HL-60 (cell line): ENCODE data around the gene TSHZ2.

Source experiments
- DNase-seq, 2 experiments: peaks; one replicate each; pipeline ENCODE4 v3.0.0-alpha.2; 2010 to 2020; ENCODE audit warnings: low read depth in 1 of 2, low spot score in 1 of 2
- H3K27ac ChIP-seq: fragments of 250-450 bp; sonication (Bioruptor Pico); replicated peaks from 2 replicates; pipeline ENCODE4 v1.5.1; 2020; ENCODE audit warnings: mild to moderate bottlenecking, moderate library complexity
- H3K27me3 ChIP-seq: fragments of 250-450 bp; sonication (Bioruptor Pico); 2 replicates; pipeline ENCODE4 v1.5.1; 2021; ENCODE audit warnings: mild to moderate bottlenecking, moderate library complexity; ENCODE audit not compliant: insufficient read depth, poor library complexity, severe bottlenecking
- H3K4me3 ChIP-seq: replicated peaks from 2 replicates; pipeline ENCODE4 v1.5.1; 2011; ENCODE audit warnings: mild to moderate bottlenecking, control low read depth, low read length; ENCODE audit not compliant: insufficient read depth
- GABPA ChIP-seq: IDR thresholded peaks from 2 replicates; pipeline ENCODE4 v1.6.1; 2012; ENCODE audit warnings: low read depth
- POLR2AphosphoS5 ChIP-seq: IDR thresholded peaks from 2 replicates; pipeline ENCODE4 v1.6.1; 2012; ENCODE audit warnings: low read depth
- SPI1 ChIP-seq: IDR thresholded peaks from 2 replicates; pipeline ENCODE4 v1.6.1; 2012; ENCODE audit warnings: low read depth, mild to moderate bottlenecking, borderline replicate concordance
- TF ChIP-seq, protein P1 (sequence below): IDR thresholded peaks from one replicate; pipeline ENCODE4 v1.5.1; 2011; ENCODE audit warnings: low read length, control low read depth, inconsistent platforms; ENCODE audit not compliant: insufficient read depth
- TF ChIP-seq, protein P2 (sequence below): IDR thresholded peaks from 2 replicates; pipeline ENCODE4 v1.6.1; 2012; ENCODE audit warnings: low read depth; ENCODE audit not compliant: insufficient replicate concordance

Gene TSHZ2

DNA sequence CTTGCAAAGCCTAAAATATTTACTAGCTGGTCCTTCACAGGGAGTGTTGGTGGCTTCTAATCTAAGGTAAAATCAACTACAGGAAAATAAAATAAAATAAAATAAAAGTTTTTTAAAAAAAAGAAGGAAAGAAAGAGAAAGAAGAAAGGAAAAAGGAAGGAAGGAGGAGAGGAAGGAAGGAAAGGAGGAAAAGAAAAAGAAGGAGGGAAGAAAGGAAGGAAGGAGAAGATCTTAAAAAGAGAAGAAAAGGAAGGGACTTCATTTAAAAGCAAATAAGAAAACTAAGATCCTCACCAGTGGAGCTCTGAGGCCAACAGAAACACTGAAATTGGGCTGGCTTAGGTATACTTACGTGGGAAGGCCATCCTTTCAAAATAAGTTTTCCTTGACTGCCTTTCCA, 178.4 kb downstream of the TSHZ2 start:
- no peak for DNase-seq
- TF ChIP-seq, protein P1, sequence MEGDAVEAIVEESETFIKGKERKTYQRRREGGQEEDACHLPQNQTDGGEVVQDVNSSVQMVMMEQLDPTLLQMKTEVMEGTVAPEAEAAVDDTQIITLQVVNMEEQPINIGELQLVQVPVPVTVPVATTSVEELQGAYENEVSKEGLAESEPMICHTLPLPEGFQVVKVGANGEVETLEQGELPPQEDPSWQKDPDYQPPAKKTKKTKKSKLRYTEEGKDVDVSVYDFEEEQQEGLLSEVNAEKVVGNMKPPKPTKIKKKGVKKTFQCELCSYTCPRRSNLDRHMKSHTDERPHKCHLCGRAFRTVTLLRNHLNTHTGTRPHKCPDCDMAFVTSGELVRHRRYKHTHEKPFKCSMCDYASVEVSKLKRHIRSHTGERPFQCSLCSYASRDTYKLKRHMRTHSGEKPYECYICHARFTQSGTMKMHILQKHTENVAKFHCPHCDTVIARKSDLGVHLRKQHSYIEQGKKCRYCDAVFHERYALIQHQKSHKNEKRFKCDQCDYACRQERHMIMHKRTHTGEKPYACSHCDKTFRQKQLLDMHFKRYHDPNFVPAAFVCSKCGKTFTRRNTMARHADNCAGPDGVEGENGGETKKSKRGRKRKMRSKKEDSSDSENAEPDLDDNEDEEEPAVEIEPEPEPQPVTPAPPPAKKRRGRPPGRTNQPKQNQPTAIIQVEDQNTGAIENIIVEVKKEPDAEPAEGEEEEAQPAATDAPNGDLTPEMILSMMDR = no peak
- TF ChIP-seq POLR2AphosphoS5 = no peak
- TF ChIP-seq SPI1 = no peak
- TF ChIP-seq, protein P2, sequence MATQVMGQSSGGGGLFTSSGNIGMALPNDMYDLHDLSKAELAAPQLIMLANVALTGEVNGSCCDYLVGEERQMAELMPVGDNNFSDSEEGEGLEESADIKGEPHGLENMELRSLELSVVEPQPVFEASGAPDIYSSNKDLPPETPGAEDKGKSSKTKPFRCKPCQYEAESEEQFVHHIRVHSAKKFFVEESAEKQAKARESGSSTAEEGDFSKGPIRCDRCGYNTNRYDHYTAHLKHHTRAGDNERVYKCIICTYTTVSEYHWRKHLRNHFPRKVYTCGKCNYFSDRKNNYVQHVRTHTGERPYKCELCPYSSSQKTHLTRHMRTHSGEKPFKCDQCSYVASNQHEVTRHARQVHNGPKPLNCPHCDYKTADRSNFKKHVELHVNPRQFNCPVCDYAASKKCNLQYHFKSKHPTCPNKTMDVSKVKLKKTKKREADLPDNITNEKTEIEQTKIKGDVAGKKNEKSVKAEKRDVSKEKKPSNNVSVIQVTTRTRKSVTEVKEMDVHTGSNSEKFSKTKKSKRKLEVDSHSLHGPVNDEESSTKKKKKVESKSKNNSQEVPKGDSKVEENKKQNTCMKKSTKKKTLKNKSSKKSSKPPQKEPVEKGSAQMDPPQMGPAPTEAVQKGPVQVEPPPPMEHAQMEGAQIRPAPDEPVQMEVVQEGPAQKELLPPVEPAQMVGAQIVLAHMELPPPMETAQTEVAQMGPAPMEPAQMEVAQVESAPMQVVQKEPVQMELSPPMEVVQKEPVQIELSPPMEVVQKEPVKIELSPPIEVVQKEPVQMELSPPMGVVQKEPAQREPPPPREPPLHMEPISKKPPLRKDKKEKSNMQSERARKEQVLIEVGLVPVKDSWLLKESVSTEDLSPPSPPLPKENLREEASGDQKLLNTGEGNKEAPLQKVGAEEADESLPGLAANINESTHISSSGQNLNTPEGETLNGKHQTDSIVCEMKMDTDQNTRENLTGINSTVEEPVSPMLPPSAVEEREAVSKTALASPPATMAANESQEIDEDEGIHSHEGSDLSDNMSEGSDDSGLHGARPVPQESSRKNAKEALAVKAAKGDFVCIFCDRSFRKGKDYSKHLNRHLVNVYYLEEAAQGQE = no peak
- no peak for TF ChIP-seq GABPA
- no peak overlapping the region for H3K27ac ChIP-seq
- no peak overlapping the region for H3K4me3 ChIP-seq
- peaks cover 2% of the 10 kb centered on the region for H3K27me3 ChIP-seq

DNA sequence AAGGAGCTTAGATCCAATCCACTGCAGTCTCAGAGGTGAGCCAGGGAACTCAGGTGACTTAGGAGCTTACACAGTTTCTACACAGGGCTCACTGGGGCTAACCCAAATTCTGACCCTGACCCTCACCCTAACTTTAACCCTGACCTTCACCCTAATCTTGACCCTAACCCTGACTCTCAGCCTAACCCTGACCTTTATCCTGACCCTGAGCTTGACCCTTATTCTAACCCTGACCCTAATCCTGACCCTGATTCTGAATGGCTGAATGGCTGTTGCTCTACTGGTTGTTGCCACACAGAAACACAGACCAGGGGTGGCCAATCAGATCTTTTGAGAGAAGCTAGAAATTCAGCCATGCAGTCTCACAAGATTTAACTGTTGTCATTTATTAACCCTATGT, 180.1 kb downstream of the TSHZ2 start:
- Histone ChIP-seq H3K27me3 (peaks cover 2% of the 10 kb centered on the region), H3K27ac (no peak overlapping the region), H3K4me3 (no peak overlapping the region)
- no peak for DNase-seq
- TF ChIP-seq POLR2AphosphoS5 (no peak), SPI1 (no peak), GABPA (no peak)
- TF ChIP-seq, protein P1 = no peak
- TF ChIP-seq, protein P2 = no peak

DNA sequence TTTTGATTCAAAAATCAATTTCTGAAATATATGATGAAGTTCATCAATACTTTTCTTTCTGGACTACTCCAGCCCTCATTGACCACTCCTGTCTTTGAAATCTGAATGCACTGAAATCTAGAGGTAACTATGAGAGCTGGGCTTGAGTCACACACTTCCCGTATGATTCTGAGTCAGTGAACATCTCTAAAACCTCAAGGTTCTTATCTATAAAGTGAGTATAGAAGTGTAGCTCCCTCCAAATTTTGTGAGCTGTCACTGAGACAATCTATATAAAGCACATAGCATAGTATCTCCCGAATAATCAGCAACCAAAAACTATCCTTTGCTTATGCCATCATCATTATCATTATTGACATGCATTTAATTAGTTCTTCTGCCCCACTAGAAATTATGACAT, 182.4 kb downstream of the TSHZ2 start:
- DNase-seq = no peak
- Histone ChIP-seq H3K4me3 (no peak overlapping the region), H3K27ac (no peak overlapping the region), H3K27me3 (peaks cover 2% of the 10 kb centered on the region)
- TF ChIP-seq SPI1 (no peak), GABPA (no peak), POLR2AphosphoS5 (no peak)
- TF ChIP-seq, protein P2 = no peak
- TF ChIP-seq, protein P1 = no peak
